Chondrocyte (in vitro differentiated cells): ENCODE results near the gene CNDP2. TPM values are rescaled to one million over a fixed set of nuclear protein-coding genes. Genes with fewer than 3 reads are reported as not detected.

Experiments
- DNase-seq: peaks from one replicate; pipeline ENCODE4 v3.0.0; 2021; ENCODE audit warnings: mixed read lengths, low spot score
- H3K27ac Mint-ChIP-seq: one replicate; pipeline ENCODE4 v1.8.0; 2021; ENCODE audit warnings: mild to moderate bottlenecking, moderate library complexity, mixed read lengths; ENCODE audit not compliant: unreplicated experiment
- H3K27me3 Mint-ChIP-seq: 2 replicates; pipeline ENCODE4 v1.8.0; 2021; ENCODE audit warnings: low read depth, mixed read lengths
- H3K36me3 Mint-ChIP-seq: 2 replicates; pipeline ENCODE4 v1.8.0; 2021; ENCODE audit warnings: low read depth, mixed read lengths
- H3K4me1 Mint-ChIP-seq: 2 replicates; pipeline ENCODE4 v1.8.0; 2021; ENCODE audit warnings: low read depth, mild to moderate bottlenecking, mixed read lengths
- H3K4me3 Mint-ChIP-seq: one replicate; pipeline ENCODE4 v1.8.0; 2021; ENCODE audit warnings: mild to moderate bottlenecking, moderate library complexity, mixed read lengths; ENCODE audit not compliant: unreplicated experiment
- H3K9me3 Mint-ChIP-seq: 2 replicates; pipeline ENCODE4 v1.8.0; 2021; ENCODE audit warnings: low read depth, mixed read lengths
- total RNA-seq: library from RNA; stranded (reverse); gene quantifications from 3 replicates; pipeline ENCODE4 v1.2.1, GENCODE V29; 2021
- TF ChIP-seq, protein P1 (sequence below): fragments of 200-600 bp; sonication (generic); IDR thresholded peaks from 2 replicates; pipeline ENCODE4 v1.5.0; 2021; ENCODE audit warnings: antibody characterized with exemption, mild to moderate bottlenecking, moderate library complexity

Gene CNDP2
- total RNA-seq, 1 donor from 2014 or later = 58.6 TPM

DNA sequence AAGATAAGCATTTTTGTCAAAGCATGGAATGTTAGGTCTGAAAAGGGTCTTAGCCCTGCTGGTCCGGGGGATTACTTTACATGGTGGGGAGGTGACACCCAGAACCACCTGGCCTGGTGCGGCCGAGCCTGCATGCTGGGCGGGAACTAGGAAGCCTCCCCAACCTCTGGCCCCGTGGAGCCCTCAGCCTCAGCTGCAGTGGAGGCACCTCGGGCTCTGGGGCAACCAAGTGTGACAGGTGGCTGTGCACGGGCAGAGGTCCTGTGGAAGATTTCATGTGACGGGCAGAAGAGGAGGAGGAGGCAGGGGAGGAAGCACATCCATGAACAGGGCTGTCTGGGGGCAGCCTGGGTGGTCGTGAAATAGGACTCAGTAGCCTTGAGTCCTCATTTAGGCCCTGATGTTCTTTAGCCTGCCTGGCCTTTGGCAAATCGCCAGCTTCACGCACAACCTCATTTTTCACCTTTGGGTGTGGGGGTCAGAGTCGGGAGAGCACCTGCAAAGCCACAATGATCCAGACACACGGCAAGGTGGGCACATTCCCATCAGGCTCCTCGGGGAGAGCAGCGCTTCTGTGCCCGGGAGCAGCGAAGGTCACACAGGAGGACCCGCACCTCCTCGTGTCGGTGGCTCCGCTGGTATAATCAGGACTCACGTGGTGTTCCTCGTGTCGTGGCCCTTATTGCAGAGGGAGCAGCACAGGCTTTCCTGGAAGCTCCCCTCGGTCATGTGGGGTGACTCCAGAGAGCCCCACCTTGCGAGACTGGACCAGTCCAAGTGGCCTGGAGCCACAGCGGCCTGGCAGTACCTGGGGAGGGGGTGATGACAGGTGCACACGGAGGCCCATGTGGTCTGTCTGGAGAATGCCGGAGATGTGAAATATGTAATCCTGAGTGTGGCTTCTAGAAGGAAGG is 13.9 kb downstream of the CNDP2 start:
- Mint-ChIP-seq H3K27me3 (no peaks in the 10 kb centered on the region), H3K4me3 (no peak overlapping the region), H3K27ac (no peak overlapping the region), H3K4me1 (no peaks in the 10 kb centered on the region), H3K9me3 (no peaks in the 10 kb centered on the region), H3K36me3 (peaks cover 42% of the 10 kb centered on the region)
- TF ChIP-seq, protein P1, sequence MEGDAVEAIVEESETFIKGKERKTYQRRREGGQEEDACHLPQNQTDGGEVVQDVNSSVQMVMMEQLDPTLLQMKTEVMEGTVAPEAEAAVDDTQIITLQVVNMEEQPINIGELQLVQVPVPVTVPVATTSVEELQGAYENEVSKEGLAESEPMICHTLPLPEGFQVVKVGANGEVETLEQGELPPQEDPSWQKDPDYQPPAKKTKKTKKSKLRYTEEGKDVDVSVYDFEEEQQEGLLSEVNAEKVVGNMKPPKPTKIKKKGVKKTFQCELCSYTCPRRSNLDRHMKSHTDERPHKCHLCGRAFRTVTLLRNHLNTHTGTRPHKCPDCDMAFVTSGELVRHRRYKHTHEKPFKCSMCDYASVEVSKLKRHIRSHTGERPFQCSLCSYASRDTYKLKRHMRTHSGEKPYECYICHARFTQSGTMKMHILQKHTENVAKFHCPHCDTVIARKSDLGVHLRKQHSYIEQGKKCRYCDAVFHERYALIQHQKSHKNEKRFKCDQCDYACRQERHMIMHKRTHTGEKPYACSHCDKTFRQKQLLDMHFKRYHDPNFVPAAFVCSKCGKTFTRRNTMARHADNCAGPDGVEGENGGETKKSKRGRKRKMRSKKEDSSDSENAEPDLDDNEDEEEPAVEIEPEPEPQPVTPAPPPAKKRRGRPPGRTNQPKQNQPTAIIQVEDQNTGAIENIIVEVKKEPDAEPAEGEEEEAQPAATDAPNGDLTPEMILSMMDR = no peak
- no peak for DNase-seq

DNA sequence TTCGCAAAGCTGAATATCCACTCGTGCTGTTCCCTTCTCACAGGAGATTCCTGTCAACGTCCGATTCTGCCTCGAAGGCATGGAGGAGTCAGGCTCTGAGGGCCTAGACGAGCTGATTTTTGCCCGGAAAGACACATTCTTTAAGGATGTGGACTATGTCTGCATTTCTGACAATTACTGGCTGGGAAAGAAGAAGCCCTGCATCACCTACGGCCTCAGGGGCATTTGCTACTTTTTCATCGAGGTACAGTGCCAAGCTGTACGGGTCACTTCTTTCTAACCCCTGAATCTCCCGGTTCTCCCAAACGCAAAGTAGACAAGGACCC is 14.6 kb downstream of the CNDP2 start:
- no peak overlapping the region for H3K4me3 Mint-ChIP-seq
- TF ChIP-seq, protein P1 = no peak
- H3K36me3 Mint-ChIP-seq = peaks cover 40% of the 10 kb centered on the region
- no peaks in the 10 kb centered on the region for H3K27me3 Mint-ChIP-seq
- H3K4me1 Mint-ChIP-seq = no peaks in the 10 kb centered on the region
- no peaks in the 10 kb centered on the region for H3K9me3 Mint-ChIP-seq
- H3K27ac Mint-ChIP-seq = no peak overlapping the region
- no peak for DNase-seq

DNA sequence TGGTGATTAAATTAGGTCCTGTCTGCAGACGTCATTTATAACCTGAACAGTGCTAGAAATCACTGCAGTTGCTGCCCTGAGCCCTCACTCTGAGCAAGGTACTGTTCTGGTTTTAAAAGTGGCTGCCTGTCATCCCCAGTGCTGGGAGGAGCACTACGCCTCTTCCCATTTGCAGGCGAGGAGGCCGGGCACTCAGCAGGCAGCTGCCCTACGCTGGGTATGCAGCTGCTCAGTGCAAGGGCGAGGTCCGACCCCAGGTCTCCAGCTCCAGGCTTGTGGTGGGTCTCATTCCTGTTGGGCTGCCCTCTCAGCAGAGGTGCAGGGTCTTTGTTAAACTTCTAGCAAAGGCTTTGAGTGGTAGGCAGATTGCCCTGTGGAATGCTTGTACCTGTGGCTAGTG is 15.7 kb downstream of the CNDP2 start:
- Mint-ChIP-seq H3K27ac (no peak overlapping the region), H3K36me3 (peaks cover 39% of the 10 kb centered on the region), H3K4me1 (no peaks in the 10 kb centered on the region), H3K27me3 (no peaks in the 10 kb centered on the region), H3K9me3 (no peaks in the 10 kb centered on the region), H3K4me3 (no peak overlapping the region)
- DNase-seq = no peak
- TF ChIP-seq, protein P1 = no peak

DNA sequence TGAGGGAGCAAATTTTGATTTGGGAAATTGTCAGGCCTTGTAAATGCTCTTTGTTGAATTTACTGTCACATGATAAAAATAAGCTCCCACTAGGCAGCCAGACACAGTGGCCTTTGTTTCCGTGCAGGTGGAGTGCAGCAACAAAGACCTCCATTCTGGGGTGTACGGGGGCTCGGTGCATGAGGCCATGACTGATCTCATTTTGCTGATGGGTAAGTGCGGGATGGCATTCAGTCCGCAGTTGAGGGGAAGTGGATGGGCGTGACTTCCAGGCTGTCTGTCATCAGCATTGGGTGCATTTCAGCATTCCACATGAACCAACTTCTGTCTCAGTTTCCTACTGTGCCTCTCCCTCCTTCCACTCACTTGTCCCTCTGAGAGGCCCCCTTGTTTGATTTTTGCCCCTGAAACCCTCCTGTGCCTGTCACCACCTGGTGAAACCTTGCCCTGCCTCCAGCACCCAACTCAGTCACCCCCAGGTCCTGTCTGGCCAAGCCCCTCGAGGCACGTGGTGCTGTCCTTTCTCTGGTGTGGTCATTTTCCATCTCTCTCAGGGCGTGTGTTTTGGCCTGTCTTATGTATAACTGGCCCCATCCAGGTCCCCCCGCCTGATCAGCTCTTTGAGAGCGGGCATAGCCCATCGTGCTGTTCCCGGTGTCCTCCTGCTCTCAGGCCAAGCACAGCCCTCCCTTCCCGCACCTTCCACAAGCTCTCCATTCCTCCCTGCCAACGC is 16.3 kb downstream of the CNDP2 start:
- TF ChIP-seq, protein P1 = no peak
- peak; percentile 51 for DNase-seq
- Mint-ChIP-seq H3K4me3 (no peak overlapping the region), H3K27me3 (no peaks in the 10 kb centered on the region), H3K4me1 (no peaks in the 10 kb centered on the region), H3K27ac (no peak overlapping the region), H3K9me3 (no peaks in the 10 kb centered on the region), H3K36me3 (peaks cover 36% of the 10 kb centered on the region)

DNA sequence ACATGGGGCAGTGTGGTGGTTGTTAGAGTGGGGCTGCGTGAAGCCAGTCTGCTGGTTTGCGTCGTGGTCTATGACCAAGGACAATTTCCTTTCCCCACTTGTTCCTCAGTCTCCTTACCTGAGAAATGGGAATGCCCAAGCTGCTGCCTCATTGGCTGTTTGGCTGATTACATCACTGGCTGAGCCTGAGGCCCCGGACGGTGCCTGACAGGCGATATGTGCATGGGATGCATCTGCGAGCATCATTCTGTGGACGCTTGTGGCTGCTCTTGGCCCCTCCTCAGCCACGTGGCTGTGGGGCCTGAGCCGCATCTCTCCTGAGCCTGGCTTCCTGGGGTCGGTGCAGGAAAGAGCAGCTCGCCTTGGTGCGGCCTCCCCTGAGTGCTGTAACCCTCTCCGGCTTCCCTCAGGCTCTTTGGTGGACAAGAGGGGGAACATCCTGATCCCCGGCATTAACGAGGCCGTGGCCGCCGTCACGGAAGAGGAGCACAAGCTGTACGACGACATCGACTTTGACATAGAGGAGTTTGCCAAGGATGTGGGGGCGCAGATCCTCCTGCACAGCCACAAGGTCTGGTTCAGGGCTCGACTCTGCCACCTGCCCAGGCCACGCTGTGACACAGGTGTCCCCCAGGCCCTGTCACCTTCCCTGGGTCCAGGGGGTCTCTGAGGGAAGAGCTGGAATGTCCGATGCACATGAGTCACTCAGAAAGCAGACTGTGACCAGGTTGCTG is 17.2 kb downstream of the CNDP2 start:
- peak; percentile 71 for DNase-seq
- TF ChIP-seq, protein P1 = no peak
- H3K4me3 Mint-ChIP-seq = no peak overlapping the region
- peaks cover 32% of the 10 kb centered on the region for H3K36me3 Mint-ChIP-seq
- H3K27ac Mint-ChIP-seq = no peak overlapping the region
- H3K27me3 Mint-ChIP-seq = no peaks in the 10 kb centered on the region
- no peaks in the 10 kb centered on the region for H3K4me1 Mint-ChIP-seq
- H3K9me3 Mint-ChIP-seq = no peaks in the 10 kb centered on the region
